ENCODE results near the gene GLYATL1.

The GLYATL1 gene

GRCh38 chr11:58939277-58939676, at the start of gene GLYATL1:
TSS of gene GLYATL1 (plus strand) at chr11:58939488. CDS start at chr11:58947088, 7,600 bp downstream.
- no peak for TF ChIP-seq CTCF (IDR thresholded peaks at IDR 0.05)
- H3K27ac ChIP-seq, result peak within 1 kb of the TSS; percentile 100

- no peak for TF ChIP-seq ZFX (IDR thresholded peaks at IDR 0.05; ENCODE audit: borderline replicate concordance)
- no peak for TF ChIP-seq CTCF (IDR thresholded peaks at IDR 0.05)
- no peak overlapping the region for H3K27ac ChIP-seq
Observed at GRCh38 chr11:58893899-58894298, 45.4 kb upstream of the GLYATL1 start.

GRCh38 chr11:58898106-58898505, 41.2 kb upstream of the GLYATL1 start:
- no peak for TF ChIP-seq ZFX (IDR thresholded peaks at IDR 0.05; ENCODE audit: borderline replicate concordance)
- no peak for TF ChIP-seq CTCF (IDR thresholded peaks at IDR 0.05)
- no peak overlapping the region for H3K27ac ChIP-seq

GRCh38 chr11:58900479-58901420, 38.5 kb upstream of the GLYATL1 start:
- no peak for TF ChIP-seq ZFX (IDR thresholded peaks at IDR 0.05; ENCODE audit: borderline replicate concordance)
- TF ChIP-seq CTCF (IDR thresholded peaks at IDR 0.05), result peak; percentile 70

GRCh38 chr11:58902881-58903280, 36.4 kb upstream of the GLYATL1 start:
- H3K27ac ChIP-seq, result 0 out of 2 replicates have a peak overlapping the region, but pooled peaks have one; percentile 7
- no peak for TF ChIP-seq ZFX (IDR thresholded peaks at IDR 0.05; ENCODE audit: borderline replicate concordance)
- no peak for TF ChIP-seq CTCF (IDR thresholded peaks at IDR 0.05)

More at GRCh38 chr11:58900479-58901420, 38.5 kb upstream of the GLYATL1 start:
- H3K27ac ChIP-seq, result 0 out of 2 replicates have a peak overlapping the region, but pooled peaks have one; percentile 23

GRCh38 chr11:58905011-58905720, 34.1 kb upstream of the GLYATL1 start:
- TF ChIP-seq CTCF (IDR thresholded peaks at IDR 0.05), result no peak
- no peak for TF ChIP-seq ZFX (IDR thresholded peaks at IDR 0.05; ENCODE audit: borderline replicate concordance)
- no peak overlapping the region for H3K27ac ChIP-seq

All from 22Rv1 (cell line).